ENCODE measurements around the gene CSF1R. TPM values are rescaled to one million over a fixed set of nuclear protein-coding genes. Genes with fewer than 3 reads are reported as not detected.

CSF1R gene
- total RNA-seq, 1 donor from 2014 or later, result not detected

GRCh38 chr5:150070821-150071220 lies 15.5 kb downstream of the CSF1R start:
- no peak for DNase-seq (ENCODE audit: low read depth in 2 of 2)

GRCh38 chr5:150069672-150070627 lies 16.4 kb downstream of the CSF1R start:
- no peak for DNase-seq (ENCODE audit: low read depth in 2 of 2)

GRCh38 chr5:150068961-150069645 lies 17.3 kb downstream of the CSF1R start:
- DNase-seq (ENCODE audit: low read depth in 2 of 2), result no peak

GRCh38 chr5:150068472-150068871 lies 17.9 kb downstream of the CSF1R start:
- peak; percentile 61 to 66 for DNase-seq (ENCODE audit: low read depth in 2 of 2)

- no peak for DNase-seq (ENCODE audit: low read depth in 2 of 2)
Measured at GRCh38 chr5:150068071-150068470, 18.3 kb downstream of the CSF1R start.

GRCh38 chr5:150067405-150067960 lies 18.9 kb downstream of the CSF1R start:
- no peak for DNase-seq (ENCODE audit: low read depth in 2 of 2)

GRCh38 chr5:150066901-150067396 lies 19.4 kb downstream of the CSF1R start:
- peak in 1 of 2 donors; percentile 70 for DNase-seq (ENCODE audit: low read depth in 2 of 2)

DNA sequence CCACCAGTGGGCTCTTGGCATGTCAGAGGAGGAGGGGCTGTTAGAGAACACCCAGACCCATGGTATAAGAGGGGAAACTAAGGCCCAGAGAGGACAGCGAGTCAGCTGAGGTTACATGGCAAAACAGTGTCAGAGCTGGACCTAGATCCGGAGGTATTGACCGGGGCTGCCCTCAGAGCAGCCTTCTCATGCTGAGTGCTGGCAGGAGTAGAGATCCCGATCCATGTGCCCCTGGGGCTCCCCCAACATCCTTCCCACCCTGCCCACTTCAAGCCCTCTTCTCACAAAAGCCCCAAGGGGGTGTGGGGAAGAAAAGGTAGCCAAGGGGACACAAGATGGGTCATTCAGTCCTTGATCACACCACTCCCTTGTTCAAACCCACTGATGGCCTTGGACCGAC lies 19.9 kb downstream of the CSF1R start:
- DNase-seq (ENCODE audit: low read depth in 2 of 2), result no peak

DNA sequence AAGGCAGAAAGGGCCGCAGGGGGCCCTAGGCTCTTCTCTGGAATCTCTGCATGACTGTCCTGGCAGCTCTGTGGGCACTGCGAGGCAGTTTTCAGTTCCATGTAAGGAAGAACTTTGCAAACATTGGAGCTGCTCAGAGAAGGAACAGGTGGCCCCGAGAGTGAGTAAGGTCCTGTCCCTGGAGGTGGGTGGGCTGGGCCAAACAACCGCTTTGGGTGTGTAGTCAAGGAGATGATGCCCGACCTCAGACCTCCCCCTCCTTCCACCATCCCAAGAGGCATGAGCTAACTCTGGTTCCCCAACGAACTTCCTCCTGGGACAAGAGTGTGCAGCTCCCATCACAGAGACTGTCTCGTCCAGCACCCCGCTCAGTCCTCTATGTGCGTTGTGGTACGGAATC lies 20.5 kb downstream of the CSF1R start:
- no peak for DNase-seq (ENCODE audit: low read depth in 2 of 2)

DNA sequence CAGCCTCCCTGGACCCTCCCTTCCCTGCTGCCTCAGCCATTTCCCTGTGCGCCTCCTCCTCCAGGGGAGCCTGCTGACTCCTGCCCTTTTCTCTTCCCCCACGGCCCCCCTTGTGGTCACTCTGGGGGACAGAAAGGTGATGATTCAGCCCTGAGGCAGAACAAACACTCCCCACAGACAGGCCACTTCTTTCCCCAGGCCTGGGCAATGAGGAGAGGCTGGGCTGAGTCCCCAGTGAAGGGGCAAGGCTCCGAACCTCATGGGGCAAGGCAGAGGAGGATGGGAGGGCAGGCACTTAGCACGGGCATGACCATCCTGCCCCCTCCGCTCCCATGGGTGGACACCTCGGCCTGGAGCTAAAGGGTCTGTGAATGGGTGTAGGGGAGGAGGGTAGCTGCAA lies 21.0 kb downstream of the CSF1R start:
- DNase-seq (ENCODE audit: low read depth in 2 of 2), result peak in 1 of 2 donors; percentile 49

- DNase-seq (ENCODE audit: low read depth in 2 of 2), result no peak
Measured at GRCh38 chr5:150064681-150065220, 21.6 kb downstream of the CSF1R start.

DNA sequence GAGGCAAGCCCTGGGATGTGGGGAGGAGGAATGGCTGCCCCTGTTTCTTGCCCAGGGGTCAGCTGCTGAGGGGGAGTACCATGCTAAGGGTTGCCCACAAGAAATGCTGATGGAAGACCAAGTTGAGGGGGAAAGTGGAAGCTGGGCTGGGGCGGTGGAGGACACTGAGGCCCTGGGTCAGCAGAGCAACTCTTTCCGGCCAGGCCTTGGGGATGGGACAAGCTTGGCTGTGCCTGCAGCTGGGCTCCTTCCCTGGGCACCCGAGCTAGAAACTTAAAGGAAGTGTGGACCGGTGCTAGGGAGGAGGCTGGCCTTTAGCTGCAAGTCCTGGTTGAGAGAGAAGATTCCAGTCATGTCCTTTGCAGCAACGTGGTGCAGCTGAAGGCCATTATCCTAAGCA lies 22.7 kb downstream of the CSF1R start:
- DNase-seq (ENCODE audit: low read depth in 2 of 2), result no peak

GRCh38 chr5:150062216-150062922 lies 24.0 kb downstream of the CSF1R start:
- no peak for DNase-seq (ENCODE audit: low read depth in 2 of 2)

DNA sequence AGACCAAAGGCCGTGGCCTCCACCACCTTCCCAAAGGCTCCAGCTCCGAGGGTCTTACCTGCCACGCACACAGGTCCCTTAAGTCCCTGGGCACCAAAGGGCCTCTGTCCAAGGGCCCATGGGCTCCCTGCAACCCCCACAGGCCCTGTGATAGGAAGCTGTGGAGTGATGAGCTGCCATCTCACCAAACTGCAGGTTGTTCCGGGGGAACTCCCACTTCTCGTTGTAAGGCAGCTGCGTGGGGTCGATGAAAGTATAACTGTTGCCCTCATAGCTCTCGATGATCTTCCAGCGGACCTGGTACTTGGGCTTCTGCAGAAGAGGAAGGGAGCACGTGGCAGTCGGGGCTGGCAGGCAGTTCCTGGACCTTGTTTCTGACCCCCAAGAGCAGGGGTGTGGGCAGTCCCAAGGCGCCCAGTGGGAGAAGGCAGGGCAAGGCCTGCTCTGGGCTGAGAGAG lies 24.8 kb downstream of the CSF1R start:
- no peak for DNase-seq (ENCODE audit: low read depth in 2 of 2)

DNA sequence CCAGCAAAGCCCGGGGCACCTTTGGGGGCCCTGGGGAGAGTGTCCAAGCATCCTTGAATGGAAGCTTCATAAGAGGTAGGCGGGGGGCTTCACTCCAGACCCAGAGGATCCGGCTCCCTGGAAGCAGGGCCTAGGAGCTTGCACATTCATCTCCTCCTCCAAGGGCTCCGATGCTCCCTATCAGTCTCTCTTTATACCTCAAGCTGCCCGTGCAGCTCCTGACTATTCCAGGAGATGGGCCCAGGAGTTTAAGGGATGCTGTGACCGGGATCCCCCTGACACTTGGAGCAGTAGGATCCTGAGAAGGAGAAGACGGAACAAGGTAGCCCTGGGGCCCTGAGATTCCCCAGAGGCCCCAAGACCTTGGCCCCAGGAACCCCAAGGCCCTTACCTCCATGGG lies 25.9 kb downstream of the CSF1R start:
- DNase-seq (ENCODE audit: low read depth in 2 of 2), result no peak

DNA sequence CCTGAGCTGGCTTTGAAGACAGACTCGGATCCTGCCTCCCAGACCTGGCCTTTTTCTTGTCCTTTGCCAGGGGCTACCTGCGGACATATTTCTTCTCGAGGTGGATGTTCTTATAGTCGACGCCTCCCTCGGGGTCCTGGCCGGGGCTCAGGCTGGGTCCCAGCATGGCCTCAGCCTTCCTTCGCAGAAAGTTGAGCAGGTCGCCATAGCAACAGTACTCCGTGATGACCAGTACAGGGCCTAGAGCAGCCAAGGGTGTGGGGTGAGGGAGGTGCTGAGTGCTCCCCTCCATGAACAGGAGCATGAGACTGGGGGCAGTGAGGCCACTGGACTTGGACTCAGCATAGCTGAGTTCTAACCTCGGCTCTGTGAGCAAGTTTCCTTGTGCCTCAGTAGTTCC lies 26.7 kb downstream of the CSF1R start:
- no peak for DNase-seq (ENCODE audit: low read depth in 2 of 2)

DNA sequence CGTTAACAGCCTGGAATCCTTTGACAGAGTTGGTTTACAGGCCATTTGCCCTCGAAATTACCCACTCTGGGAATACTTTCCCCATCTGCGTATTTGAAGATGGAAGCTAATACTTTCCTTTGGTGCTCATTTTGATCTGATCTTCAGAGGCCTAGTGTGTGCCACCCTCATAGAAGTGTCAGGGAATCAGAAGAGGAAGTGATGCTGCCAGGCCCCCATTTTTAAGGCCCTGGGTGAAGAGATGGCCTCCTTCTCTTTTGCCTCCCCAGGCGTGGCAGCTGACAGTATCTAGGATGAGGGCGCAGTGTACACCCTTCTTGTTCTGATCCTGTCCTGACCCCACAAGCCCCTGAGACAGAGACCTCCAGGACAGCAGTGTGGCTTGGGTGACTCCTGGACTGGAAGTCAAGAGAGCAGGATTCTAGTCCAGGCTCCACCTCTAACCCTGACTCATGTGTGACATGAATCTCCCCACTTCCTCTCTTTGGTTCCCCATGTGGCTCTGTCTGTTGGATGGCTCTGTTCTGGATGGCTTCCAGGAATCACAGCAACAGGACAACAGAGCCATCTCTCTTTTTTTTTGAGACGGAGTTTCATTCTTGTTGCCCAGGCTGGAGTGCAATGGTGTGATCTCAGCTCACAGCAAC lies 27.8 kb downstream of the CSF1R start:
- peak; percentile 64 to 88 for DNase-seq (ENCODE audit: low read depth in 2 of 2)

- no peak for DNase-seq (ENCODE audit: low read depth in 2 of 2)
Measured at GRCh38 chr5:150057996-150058395, 28.4 kb downstream of the CSF1R start.

DNA sequence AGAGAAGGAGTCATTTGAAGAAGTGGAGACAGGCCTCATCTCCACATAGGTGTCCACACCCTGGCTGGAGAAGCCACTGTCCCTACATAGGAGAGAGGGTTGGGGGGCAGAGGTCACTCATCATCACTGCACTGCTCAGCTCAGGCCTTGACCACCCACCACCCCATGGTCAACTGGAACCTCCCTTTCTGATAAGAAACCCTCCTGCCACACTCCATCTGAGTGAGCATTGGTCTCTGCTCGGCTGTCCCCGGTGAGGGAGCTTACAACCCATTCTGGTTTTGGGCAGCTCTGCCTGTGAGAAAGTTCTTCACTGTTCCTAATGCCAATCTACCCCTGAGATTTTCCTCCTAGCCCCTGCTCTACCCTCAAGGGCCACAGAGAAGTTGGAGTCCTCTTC lies 28.8 kb downstream of the CSF1R start:
- no peak for DNase-seq (ENCODE audit: low read depth in 2 of 2)

- no peak for DNase-seq (ENCODE audit: low read depth in 2 of 2)
Measured at GRCh38 chr5:150057052-150057451, 29.3 kb downstream of the CSF1R start.

GRCh38 chr5:150056075-150056443 lies 30.3 kb downstream of the CSF1R start:
- no peak for DNase-seq (ENCODE audit: low read depth in 2 of 2)

Data from lung microvascular endothelial cell (primary cell).